Endothelial cell of umbilical vein (primary cell): Measurements from ENCODE around the gene DENND2A. TPM values are rescaled to one million over a fixed set of nuclear protein-coding genes. Genes with fewer than 3 reads are reported as not detected.
A peak's percentile ranks its signal among the peaks of the same experiment; 100 is the strongest.

Experiments
- BruUV-seq: library from RNA; stranded (reverse); fragments of 400-500 nt; replicated peaks from 2 replicates; lab custom pipeline; 2021; lab: Mats Ljungman, UMichigan
- CTCF ChIA-PET: fragments of 300-600, 350-600 bp; sonication (Branson Sonifier 250); formaldehyde crosslinking; loops from one replicate; lab custom pipeline; 2021; ENCODE audit warnings: antibody characterized with exemption, inconsistent platforms; lab: Charles Lee
- POLR2A ChIA-PET: fragments of 300-600, 350-600 bp; sonication (Branson Sonifier 250); formaldehyde crosslinking; loops from one replicate; lab custom pipeline; 2021; ENCODE audit warnings: antibody characterized with exemption, inconsistent platforms; lab: Charles Lee
- DNase-seq: peaks from one replicate; pipeline ENCODE4 v3.0.0-alpha.2; 2011; ENCODE audit warnings: low read depth, low spot score
- FAIRE-seq: peaks from 2 replicates; lab custom pipeline; 2011; peaks lifted over from hg19 to GRCh38; lab: Jason Lieb, UNC
- H2AFZ ChIP-seq: 2 replicates; pipeline ENCODE4 v1.6.0; 2012; ENCODE audit warnings: low read depth, low read length, control low read depth, inconsistent platforms
- H3K27ac ChIP-seq: 2 replicates; pipeline ENCODE4 v1.5.1; 2011; ENCODE audit warnings: low read depth, mild to moderate bottlenecking, control low read depth, low read length, moderate library complexity; ENCODE audit not compliant: insufficient read depth
- H3K27me3 ChIP-seq, 2 experiments: 2 replicates each; pipeline versions ENCODE4 v1.6.0 to v1.6.1; 2011; ENCODE audit warnings: low read length in 2 of 2, mixed read lengths in 1 of 2; ENCODE audit not compliant: control insufficient read depth in 2 of 2, insufficient read depth in 2 of 2
- H3K36me3 ChIP-seq, 2 experiments: 2 replicates in 1 of 2; 3 replicates in 1 of 2; pipeline ENCODE4 v1.5.1; 2011; ENCODE audit warnings: low read length in 2 of 2, mild to moderate bottlenecking in 1 of 2, moderate library complexity in 1 of 2; ENCODE audit not compliant: control insufficient read depth in 2 of 2, insufficient read depth in 2 of 2; ENCODE audit errors: extremely low read depth in 1 of 2
- H3K4me1 ChIP-seq: 3 replicates; pipeline ENCODE4 v1.5.1; 2011; ENCODE audit warnings: mild to moderate bottlenecking, low read length; ENCODE audit not compliant: control insufficient read depth, insufficient read depth; ENCODE audit errors: extremely low read depth
- H3K4me2 ChIP-seq: 2 replicates; pipeline ENCODE4 v1.6.1; 2011; ENCODE audit warnings: low read length, control low read depth, mixed read lengths; ENCODE audit not compliant: insufficient read depth
- H3K4me3 ChIP-seq, 3 experiments: fragments of 200-600 bp in 1 of 3; sonication (generic), shearing (Covaris generic) in 1 of 3; replicated peaks in 1 of 3; 2 replicates each; pipeline ENCODE4 v1.5.1; 2011 to 2016; ENCODE audit warnings: control low read depth in 3 of 3, low read length in 3 of 3, mild to moderate bottlenecking in 2 of 3, inconsistent platforms in 1 of 3, low read depth in 1 of 3, moderate library complexity in 1 of 3; ENCODE audit not compliant: insufficient read depth in 1 of 3
- H3K79me2 ChIP-seq: 2 replicates; pipeline ENCODE4 v1.6.0; 2012; ENCODE audit warnings: low read length, inconsistent platforms; ENCODE audit not compliant: control insufficient read depth, insufficient read depth
- H3K9ac ChIP-seq: replicated peaks from 2 replicates; pipeline ENCODE3; 2011; ENCODE audit warnings: low read length, control low read depth; ENCODE audit not compliant: insufficient read depth; ENCODE audit errors: extremely low read depth
- H3K9me1 ChIP-seq: replicated peaks from 3 replicates; pipeline ENCODE4 v1.6.0; 2011; ENCODE audit warnings: mild to moderate bottlenecking, low read length; ENCODE audit not compliant: control insufficient read depth, insufficient read depth; ENCODE audit errors: extremely low read depth
- H3K9me3 ChIP-seq: replicated peaks from 2 replicates; pipeline ENCODE4 v1.5.1; 2012; ENCODE audit warnings: low read length, inconsistent platforms; ENCODE audit not compliant: control insufficient read depth, insufficient read depth
- H4K20me1 ChIP-seq: replicated peaks from 2 replicates; pipeline ENCODE3; 2011; ENCODE audit warnings: mild to moderate bottlenecking, low read length; ENCODE audit not compliant: control insufficient read depth, insufficient read depth; ENCODE audit errors: extremely low read depth
- CTCF ChIP-seq, 2 donors: IDR thresholded peaks; 1 replicate in 1 of 2; 2 replicates in 1 of 2; pipeline ENCODE4 v1.5.1; 2011; ENCODE audit warnings: low read length in 2 of 2, mild to moderate bottlenecking in 2 of 2, moderate library complexity in 2 of 2, control low read depth in 1 of 2, inconsistent platforms in 1 of 2, low read depth in 1 of 2; ENCODE audit not compliant: insufficient read depth in 1 of 2; ENCODE audit errors: extremely low read depth in 1 of 2
- EZH2 ChIP-seq: IDR thresholded peaks from 2 replicates; pipeline ENCODE4 v1.6.1; 2012; ENCODE audit warnings: borderline replicate concordance, low read depth, mild to moderate bottlenecking, moderate library complexity, low read length, inconsistent platforms; ENCODE audit not compliant: severe bottlenecking
- FOS ChIP-seq: IDR thresholded peaks from 2 replicates; pipeline ENCODE4 v1.6.1; 2011; ENCODE audit warnings: mild to moderate bottlenecking, low read length, moderate library complexity, borderline replicate concordance; ENCODE audit not compliant: insufficient read depth
- GATA2 ChIP-seq: IDR thresholded peaks from 2 replicates; pipeline ENCODE4 v1.7.0; 2011; ENCODE audit warnings: low read depth, mild to moderate bottlenecking, moderate library complexity, mixed read lengths, low read length; ENCODE audit not compliant: insufficient read length, insufficient read depth
- JUN ChIP-seq: IDR thresholded peaks from 2 replicates; pipeline ENCODE4 v1.6.1; 2011; ENCODE audit warnings: borderline replicate concordance, low read depth; ENCODE audit not compliant: insufficient read length, insufficient read depth
- MYC ChIP-seq: IDR thresholded peaks from one replicate; pipeline ENCODE4 v1.6.1; 2011; ENCODE audit warnings: mild to moderate bottlenecking, low read depth, low read length
- POLR2A ChIP-seq: IDR thresholded peaks from 2 replicates; pipeline ENCODE4 v1.6.1; 2012; ENCODE audit warnings: low read depth, mild to moderate bottlenecking, control low read depth, low read length
- POLR2AphosphoS5 ChIP-seq: IDR thresholded peaks from 2 replicates; pipeline ENCODE4 v1.6.1; 2012; ENCODE audit warnings: low read depth, mild to moderate bottlenecking, control low read depth, low read length, moderate library complexity; ENCODE audit not compliant: insufficient read depth
- dilution Hi-C: fragments of 300-500 bp; cut with MboI; formaldehyde crosslinking; loops from one replicate; pipeline ENCODE4 v1.15.0; 2019; ENCODE audit warnings: low sequenced_read_pairs; ENCODE audit not compliant: extremely low pct_ligation_motif_present
- intact Hi-C: fragments of 100-400 bp; cut with micrococcal nuclease; formaldehyde crosslinking; loops from one replicate; pipeline ENCODE4 v1.10.0; 2022
- polyA plus RNA-seq, 4 experiments: library from polyadenylated mRNA; depleted of rRNA in 3 of 4; stranded (reverse) in 3 of 4; unstranded in 1 of 4; fragments of >200 nt; gene quantifications; 2 replicates each; pipeline versions ENCODE4 v1.2.1 to v1.2.3, GENCODE V29; 2011 to 2012; ENCODE audit warnings: missing spikeins in 1 of 4
- total RNA-seq: library from RNA; stranded (reverse); gene quantifications from 2 replicates; pipeline ENCODE4 v1.2.3, GENCODE V29; 2021
- TF ChIP-seq, protein P1 (sequence below): IDR thresholded peaks from 2 replicates; pipeline ENCODE4 v1.6.1; 2011; ENCODE audit not compliant: insufficient read depth, insufficient read length

DENND2A gene
- total and polyA plus RNA-seq, 2 donors (not counting 3 experiments of a cell fraction or from before 2014, with no cell fraction given) = 0.33 TPM; not detected in 1

DNA sequence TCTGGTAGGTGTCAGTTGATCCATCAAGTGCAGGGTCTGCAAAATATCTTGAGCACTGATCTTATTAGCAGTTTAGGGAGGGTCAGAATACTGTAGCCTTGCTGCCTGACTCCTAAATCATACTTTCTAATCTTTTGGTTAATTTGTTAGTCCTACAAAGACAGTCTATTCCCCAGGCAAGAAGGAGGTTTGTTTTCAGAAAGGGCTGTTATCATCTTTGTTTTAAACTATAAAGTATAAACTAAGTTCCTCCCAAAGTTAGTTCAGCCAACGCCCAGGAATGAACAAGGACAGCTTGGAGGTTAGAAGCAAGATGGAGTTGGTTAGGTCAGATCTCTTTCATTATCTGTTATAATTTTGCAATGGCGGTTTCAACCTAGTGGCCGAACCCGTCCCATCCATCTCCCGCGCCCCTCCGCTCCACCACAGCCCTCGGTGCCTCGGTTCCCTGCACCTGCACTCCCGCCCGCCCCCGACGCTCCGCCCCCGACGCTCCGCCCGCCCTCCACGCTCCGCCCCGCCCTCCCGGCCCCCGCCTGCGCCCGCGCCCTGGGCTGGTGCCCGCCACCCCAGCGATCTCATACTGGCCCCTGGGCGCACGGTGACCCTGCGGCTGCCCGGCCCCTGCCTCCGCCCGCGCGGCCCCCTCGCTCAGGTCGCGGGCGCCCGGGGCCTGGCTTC is 31.9 kb upstream of the DENND2A start, which contains the start of gene ADCK2:
ADCK2 (plus strand) TSS at position 564 of the 681 bp plus-strand sequence. CDS start 386 bp downstream, outside the sequence.
- no TSS peak for BruUV-seq
- Histone ChIP-seq H3K4me2 (peak within 1 kb of the TSS; percentile 16), H3K9me3 (no peaks in the 10 kb centered on the region), H2AFZ (peak within 1 kb of the TSS; percentile 70), H3K4me3 (peak within 1 kb of the TSS; percentile 22 to 76 (median 45)), H3K27ac (no peak within 1 kb of the TSS), H3K4me1 (peaks cover 8% of the 10 kb centered on the region), H3K27me3 (peaks cover 2 to 3% of the 10 kb centered on the region in 2 experiments), H3K36me3 (no peaks in the 10 kb centered on the region), H3K9ac (peak within 1 kb of the TSS; percentile 5), H3K79me2 (no peaks in the 10 kb centered on the region), H4K20me1 (no peaks in the 10 kb centered on the region), H3K9me1 (no peaks in the 10 kb centered on the region)
- dilution Hi-C loops = no loop called here
- DNase-seq (no peak), FAIRE-seq (no peak)
- intact Hi-C loops = loop anchor here (5.0 to 10.0 kb wide), 2 partner anchors 860 to 982 kb away; no protein-coding TSS in a partner anchor
- CTCF ChIA-PET = interaction anchor here (1.0 to 1.6 kb wide), 2 partner anchors 19 to 155 kb away, joined by 3 to 5 read pairs; no protein-coding TSS in a partner anchor
- TF ChIP-seq GATA2 (no peak), POLR2A (no peak)
- POLR2A ChIA-PET = no interaction called here

DNA sequence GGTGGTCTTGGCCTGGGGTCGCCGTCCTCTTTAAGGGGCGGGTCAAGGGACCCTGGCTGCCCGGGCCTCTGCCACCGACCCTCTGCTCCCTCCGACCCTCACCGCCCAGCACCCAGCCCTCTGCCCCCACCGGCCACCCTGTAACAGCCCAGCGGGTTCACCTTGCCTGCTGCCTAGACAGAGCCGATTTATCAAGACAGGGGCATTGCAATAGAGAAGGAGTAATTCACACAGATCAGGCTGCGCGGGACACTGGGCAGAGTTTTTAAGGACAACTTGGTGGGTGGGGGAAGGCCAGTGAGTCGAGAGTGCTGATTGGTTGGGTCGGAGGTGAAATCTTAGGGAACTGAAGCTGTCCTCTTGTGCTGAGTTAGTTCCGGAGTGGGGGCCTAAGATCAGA is 31.4 kb upstream of the DENND2A start:
- dilution Hi-C loops = no loop called here
- Histone ChIP-seq H3K4me1 (peaks cover 8% of the 10 kb centered on the region), H3K27ac (no peak overlapping the region), H4K20me1 (no peaks in the 10 kb centered on the region), H3K9ac (no peak overlapping the region), H2AFZ (peak overlapping the region; percentile 24), H3K9me3 (no peaks in the 10 kb centered on the region), H3K4me2 (no peak overlapping the region), H3K4me3 (no peak overlapping the region), H3K27me3 (peaks cover 2 to 3% of the 10 kb centered on the region in 2 experiments), H3K9me1 (no peaks in the 10 kb centered on the region), H3K79me2 (no peaks in the 10 kb centered on the region), H3K36me3 (no peaks in the 10 kb centered on the region)
- no TSS peak for BruUV-seq
- ChIA-PET CTCF (interaction anchor here (1.6 kb wide), 1 partner anchor 154 kb away, joined by 5 read pairs; no protein-coding TSS in a partner anchor), POLR2A (no interaction called here)
- TF ChIP-seq, protein P1, sequence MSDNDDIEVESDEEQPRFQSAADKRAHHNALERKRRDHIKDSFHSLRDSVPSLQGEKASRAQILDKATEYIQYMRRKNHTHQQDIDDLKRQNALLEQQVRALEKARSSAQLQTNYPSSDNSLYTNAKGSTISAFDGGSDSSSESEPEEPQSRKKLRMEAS = no peak
- TF ChIP-seq JUN (no peak), GATA2 (no peak), EZH2 (no peak), POLR2AphosphoS5 (no peak), FOS (no peak), POLR2A (no peak), CTCF (IDR thresholded peaks at IDR 0.05; ENCODE audit: extremely low read depth in 1 of 2, insufficient read depth in 1 of 2, low read depth in 1 of 2, low read length in 2 of 2) (no peak), MYC (no peak)
- no peak for DNase-seq
- no peak for FAIRE-seq
- intact Hi-C loops = loop anchor here (5.0 to 10.0 kb wide), 2 partner anchors 860 to 983 kb away; no protein-coding TSS in a partner anchor
